ENCODE data around the gene STARD3. TPM values are rescaled to one million over a fixed set of nuclear protein-coding genes. Genes with fewer than 3 reads are reported as not detected.
A peak's percentile ranks its signal among the peaks of the same experiment; 100 is the strongest.

The STARD3 gene
- total and polyA plus RNA-seq, 9 of the 15 experiments (the other 6 are each of a cell fraction or from before 2014, with no cell fraction given), result 0.63 to 87.0 (median 46.0) TPM

DNA sequence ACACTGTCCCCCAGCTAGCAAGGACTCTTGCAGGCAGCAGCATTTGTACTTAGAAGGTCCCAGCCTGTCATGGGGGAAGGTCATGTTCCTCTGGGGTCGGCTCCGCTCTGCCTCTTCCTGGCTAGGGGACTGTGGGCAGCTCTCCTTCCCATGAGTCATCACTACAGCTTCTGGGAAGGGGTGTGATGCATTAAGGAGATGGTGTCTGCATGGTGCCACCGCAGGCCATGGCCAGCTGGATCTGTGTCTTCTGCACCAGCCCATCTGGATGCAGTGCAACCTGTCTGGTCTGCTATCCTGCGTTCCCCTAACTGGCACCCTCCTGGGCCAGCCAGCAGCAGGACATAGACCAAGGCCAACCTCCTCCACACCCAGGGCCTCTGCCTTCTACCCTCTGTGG, 6.3 kb downstream of the STARD3 start (continued):
- no peak for TF ChIP-seq MTA2 (IDR thresholded peaks at IDR 0.05; ENCODE audit: low read depth)
- no peak for TF ChIP-seq NFIX (CRISPR knock-in tag; IDR thresholded peaks at IDR 0.05; ENCODE audit: low read depth)

DNA sequence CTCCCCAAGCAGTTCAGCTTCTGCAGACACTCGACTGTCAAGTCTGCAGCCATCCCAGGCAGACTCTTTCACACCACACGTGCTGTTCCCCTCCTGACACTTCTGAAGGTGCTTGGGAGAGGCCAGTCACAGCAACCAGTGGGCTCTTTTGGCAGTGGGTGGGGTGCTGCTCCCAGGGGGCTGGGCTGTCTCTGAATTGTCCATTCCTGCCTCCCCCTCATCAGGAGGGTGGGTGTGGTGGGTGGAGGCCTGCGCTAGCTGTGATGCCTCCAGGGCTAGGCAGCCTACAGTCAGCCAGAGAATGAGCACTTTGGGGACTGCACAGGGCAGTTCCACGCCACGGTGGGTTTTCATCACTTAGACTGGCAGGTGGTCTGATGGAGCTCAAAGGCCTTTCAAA, 10.3 kb downstream of the STARD3 start:
- H3K27ac ChIP-seq (ENCODE audit: extremely low read depth, low read depth, low read length), result 0 out of 3 replicates have a peak overlapping the region, but pooled peaks have one; percentile 20
- peaks cover 72% of the 10 kb centered on the region for H3K79me2 ChIP-seq (ENCODE audit: control insufficient read depth, insufficient read depth, low read length)
- no peaks in the 10 kb centered on the region for H3K9me1 ChIP-seq (ENCODE audit: control insufficient read depth, insufficient read depth, low read length)
- peak; percentile 29 for FAIRE-seq
- POLR2A ChIA-PET, result interaction anchor here (1.0 to 1.4 kb wide), 2 partner anchors 9 to 16 kb away, joined by 3 to 9 read pairs; no protein-coding TSS in a partner anchor
- H3K36me3 ChIP-seq (ENCODE audit: control insufficient read depth, insufficient read depth, low read length), result peaks cover 3% of the 10 kb centered on the region; the same call in 1 of the 3 replicates
- in situ Hi-C loops (cut with MboI), result no loop called here
- H4K20me1 ChIP-seq (replicated peaks; ENCODE audit: control insufficient read depth, insufficient read depth, low read length), result peaks cover 12% of the 10 kb centered on the region
- H3K9ac ChIP-seq (ENCODE audit: insufficient read depth in 1 of 2, low read depth in 2 of 2, low read length in 2 of 2), result peak overlapping the region in 1 of 2 experiments; percentile 84; a peak in 2 of 4 replicates
- WGBS (ENCODE audit: insufficient coverage, low coverage, missing lambda C conversion rate), result 40% methylated on average over 5 of the region's 5 CpGs
- H3K4me2 ChIP-seq (ENCODE audit: insufficient read depth, low read length), result peak overlapping the region; percentile 6; the same call in 1 of the 2 replicates
- BruUV-seq (replicated peaks), result no TSS peak
- no peak overlapping the region for H2AFZ ChIP-seq (ENCODE audit: low read depth, low read length)
- CTCF ChIA-PET (ENCODE audit: low intra/inter-chr PET ratio), result no interaction called here
- no peak overlapping the region for H3K4me3 ChIP-seq
- peak; percentile 53 to 70 (median 64) for DNase-seq (ENCODE audit: extremely low read depth in 1 of 4, low spot score in 3 of 4)
- peak; percentile 46 for ATAC-seq
- H3K27me3 ChIP-seq (ENCODE audit: control insufficient read depth in 2 of 2, insufficient read depth in 2 of 2, low read length in 2 of 2), result no peaks in the 10 kb centered on the region
- intact Hi-C loops (cut with micrococcal nuclease), result no loop called here
- H3K4me1 ChIP-seq (replicated peaks in 1 of 2; ENCODE audit: control insufficient read depth in 2 of 2, insufficient read depth in 2 of 2, low read length in 2 of 2), result peaks cover 55 to 65% of the 10 kb centered on the region in 2 experiments
- H3K9me3 ChIP-seq (replicated peaks; ENCODE audit: control insufficient read depth, insufficient read depth, low read depth, low read length), result no peaks in the 10 kb centered on the region
- TF ChIP-seq FOXM1 (IDR thresholded peaks at IDR 0.05; ENCODE audit: low read depth) (no peak), FOXM1 (CRISPR knock-in tag; IDR thresholded peaks at IDR 0.05; ENCODE audit: low read depth) (no peak), ZBTB7A (IDR thresholded peaks at IDR 0.05; ENCODE audit: borderline replicate concordance, control insufficient read depth, low read depth, low read length) (peak; percentile 40; the same call in 1 of the 2 replicates), TAF9B (IDR thresholded peaks at IDR 0.05; ENCODE audit: partially characterized antibody) (no peak), NRF1 (conservative IDR thresholded peaks at IDR 0.05 in 1 of 2, IDR thresholded peaks at IDR 0.05 in 1 of 2) (0 out of 4 replicates have a peak, but pooled peaks of 1 of the 2 experiments have one; percentile 11), HDAC1 (IDR thresholded peaks at IDR 0.05) (0 out of 4 replicates have a peak, but pooled peaks of 1 of the 2 experiments have one; percentile 18), EGR1 (conservative IDR thresholded peaks at IDR 0.05) (peak; percentile 52), DPF2 (IDR thresholded peaks at IDR 0.05) (no peak)
- TF ChIP-seq, protein P1, sequence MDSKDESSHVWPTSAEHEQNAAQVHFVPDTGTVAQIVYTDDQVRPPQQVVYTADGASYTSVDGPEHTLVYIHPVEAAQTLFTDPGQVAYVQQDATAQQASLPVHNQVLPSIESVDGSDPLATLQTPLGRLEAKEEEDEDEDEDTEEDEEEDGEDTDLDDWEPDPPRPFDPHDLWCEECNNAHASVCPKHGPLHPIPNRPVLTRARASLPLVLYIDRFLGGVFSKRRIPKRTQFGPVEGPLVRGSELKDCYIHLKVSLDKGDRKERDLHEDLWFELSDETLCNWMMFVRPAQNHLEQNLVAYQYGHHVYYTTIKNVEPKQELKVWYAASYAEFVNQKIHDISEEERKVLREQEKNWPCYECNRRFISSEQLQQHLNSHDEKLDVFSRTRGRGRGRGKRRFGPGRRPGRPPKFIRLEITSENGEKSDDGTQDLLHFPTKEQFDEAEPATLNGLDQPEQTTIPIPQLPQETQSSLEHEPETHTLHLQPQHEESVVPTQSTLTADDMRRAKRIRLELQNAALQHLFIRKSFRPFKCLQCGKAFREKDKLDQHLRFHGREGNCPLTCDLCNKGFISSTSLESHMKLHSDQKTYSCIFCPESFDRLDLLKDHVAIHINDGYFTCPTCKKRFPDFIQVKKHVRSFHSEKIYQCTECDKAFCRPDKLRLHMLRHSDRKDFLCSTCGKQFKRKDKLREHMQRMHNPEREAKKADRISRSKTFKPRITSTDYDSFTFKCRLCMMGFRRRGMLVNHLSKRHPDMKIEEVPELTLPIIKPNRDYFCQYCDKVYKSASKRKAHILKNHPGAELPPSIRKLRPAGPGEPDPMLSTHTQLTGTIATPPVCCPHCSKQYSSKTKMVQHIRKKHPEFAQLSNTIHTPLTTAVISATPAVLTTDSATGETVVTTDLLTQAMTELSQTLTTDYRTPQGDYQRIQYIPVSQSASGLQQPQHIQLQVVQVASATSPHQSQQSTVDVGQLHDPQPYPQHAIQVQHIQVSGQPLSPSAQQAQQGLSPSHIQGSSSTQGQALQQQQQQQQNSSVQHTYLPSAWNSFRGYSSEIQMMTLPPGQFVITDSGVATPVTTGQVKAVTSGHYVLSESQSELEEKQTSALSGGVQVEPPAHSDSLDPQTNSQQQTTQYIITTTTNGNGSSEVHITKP (IDR thresholded peaks at IDR 0.05; ENCODE audit: partially characterized antibody), result no peak
- TF ChIP-seq, protein P2, sequence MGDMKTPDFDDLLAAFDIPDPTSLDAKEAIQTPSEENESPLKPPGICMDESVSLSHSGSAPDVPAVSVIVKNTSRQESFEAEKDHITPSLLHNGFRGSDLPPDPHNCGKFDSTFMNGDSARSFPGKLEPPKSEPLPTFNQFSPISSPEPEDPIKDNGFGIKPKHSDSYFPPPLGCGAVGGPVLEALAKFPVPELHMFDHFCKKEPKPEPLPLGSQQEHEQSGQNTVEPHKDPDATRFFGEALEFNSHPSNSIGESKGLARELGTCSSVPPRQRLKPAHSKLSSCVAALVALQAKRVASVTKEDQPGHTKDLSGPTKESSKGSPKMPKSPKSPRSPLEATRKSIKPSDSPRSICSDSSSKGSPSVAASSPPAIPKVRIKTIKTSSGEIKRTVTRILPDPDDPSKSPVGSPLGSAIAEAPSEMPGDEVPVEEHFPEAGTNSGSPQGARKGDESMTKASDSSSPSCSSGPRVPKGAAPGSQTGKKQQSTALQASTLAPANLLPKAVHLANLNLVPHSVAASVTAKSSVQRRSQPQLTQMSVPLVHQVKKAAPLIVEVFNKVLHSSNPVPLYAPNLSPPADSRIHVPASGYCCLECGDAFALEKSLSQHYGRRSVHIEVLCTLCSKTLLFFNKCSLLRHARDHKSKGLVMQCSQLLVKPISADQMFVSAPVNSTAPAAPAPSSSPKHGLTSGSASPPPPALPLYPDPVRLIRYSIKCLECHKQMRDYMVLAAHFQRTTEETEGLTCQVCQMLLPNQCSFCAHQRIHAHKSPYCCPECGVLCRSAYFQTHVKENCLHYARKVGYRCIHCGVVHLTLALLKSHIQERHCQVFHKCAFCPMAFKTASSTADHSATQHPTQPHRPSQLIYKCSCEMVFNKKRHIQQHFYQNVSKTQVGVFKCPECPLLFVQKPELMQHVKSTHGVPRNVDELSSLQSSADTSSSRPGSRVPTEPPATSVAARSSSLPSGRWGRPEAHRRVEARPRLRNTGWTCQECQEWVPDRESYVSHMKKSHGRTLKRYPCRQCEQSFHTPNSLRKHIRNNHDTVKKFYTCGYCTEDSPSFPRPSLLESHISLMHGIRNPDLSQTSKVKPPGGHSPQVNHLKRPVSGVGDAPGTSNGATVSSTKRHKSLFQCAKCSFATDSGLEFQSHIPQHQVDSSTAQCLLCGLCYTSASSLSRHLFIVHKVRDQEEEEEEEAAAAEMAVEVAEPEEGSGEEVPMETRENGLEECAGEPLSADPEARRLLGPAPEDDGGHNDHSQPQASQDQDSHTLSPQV (IDR thresholded peaks at IDR 0.05), result no peak
- TF ChIP-seq, protein P3, sequence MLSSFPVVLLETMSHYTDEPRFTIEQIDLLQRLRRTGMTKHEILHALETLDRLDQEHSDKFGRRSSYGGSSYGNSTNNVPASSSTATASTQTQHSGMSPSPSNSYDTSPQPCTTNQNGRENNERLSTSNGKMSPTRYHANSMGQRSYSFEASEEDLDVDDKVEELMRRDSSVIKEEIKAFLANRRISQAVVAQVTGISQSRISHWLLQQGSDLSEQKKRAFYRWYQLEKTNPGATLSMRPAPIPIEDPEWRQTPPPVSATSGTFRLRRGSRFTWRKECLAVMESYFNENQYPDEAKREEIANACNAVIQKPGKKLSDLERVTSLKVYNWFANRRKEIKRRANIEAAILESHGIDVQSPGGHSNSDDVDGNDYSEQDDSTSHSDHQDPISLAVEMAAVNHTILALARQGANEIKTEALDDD (IDR thresholded peaks at IDR 0.05), result no peak
